Psoas muscle (tissue), 8 donors: ENCODE data around the gene APLN. TPM values are rescaled to one million over a fixed set of nuclear protein-coding genes. Genes with fewer than 3 reads are reported as not detected.

Source experiments
- ATAC-seq, 4 donors: fragments of 200-7000 bp; cut with Tn5 transposase; one replicate each; pipeline ENCODE4 v1.9.1; 2020; ENCODE audit warnings: moderate library complexity in 3 of 4, mild to moderate bottlenecking in 2 of 4
- DNase-seq, 2 donors: peaks; one replicate each; pipeline ENCODE4 v3.0.0-alpha.2; 2020
- H3K27ac ChIP-seq: fragments of 200-600 bp; one replicate; pipeline ENCODE4 v1.8.0; 2022
- H3K27me3 ChIP-seq, 3 donors: fragments of 200-600 bp in 1 of 3; one replicate each; pipeline versions ENCODE4 v1.6.1 to v1.8.0; 2013 to 2022; ENCODE audit warnings: low read length in 2 of 3, mild to moderate bottlenecking in 2 of 3, moderate library complexity in 1 of 3; ENCODE audit not compliant: insufficient read depth in 3 of 3
- H3K36me3 ChIP-seq, 2 donors: fragments of 200-600 bp in 1 of 2; one replicate each; pipeline versions ENCODE4 v1.6.1 to v1.8.0; 2013 to 2022; ENCODE audit warnings: low read depth in 1 of 2, mild to moderate bottlenecking in 1 of 2, moderate library complexity in 1 of 2; ENCODE audit not compliant: insufficient read depth in 1 of 2
- H3K4me1 ChIP-seq: fragments of 200-600 bp; one replicate; pipeline ENCODE4 v1.8.0; 2022
- H3K4me3 ChIP-seq: fragments of 200-600 bp; one replicate; pipeline ENCODE4 v1.8.0; 2022; ENCODE audit warnings: mild to moderate bottlenecking
- H3K9me3 ChIP-seq: fragments of 200-600 bp; one replicate; pipeline ENCODE4 v1.8.0; 2022
- WGBS, 3 donors: extraction: QIAGEN DNeasy Blood & Tissue Kit; methylation state at CpG; one replicate each; pipeline versions ENCODE4 v1.1.6 to v1.1.7; 2013; 5-methylcytosine and 5-hydroxymethylcytosine counted together
- intact Hi-C, 2 donors: fragments of 100-400 bp; cut with DNase I; formaldehyde crosslinking; loops; one replicate each; pipeline versions ENCODE4 v1.11.0 to v1.14.2; 2022
- polyA plus RNA-seq, 3 donors: library from polyadenylated mRNA; stranded (reverse); fragments of 200-250 nt; gene quantifications; one replicate each; pipeline ENCODE4 v1.2.3, GENCODE V29; 2013
- total RNA-seq, 4 donors: library from RNA; stranded (reverse); fragmentation: NEBNext Ultra II Directional in 2 of 4; extraction: Animal tissue kit (Norgen Biotek cat#: 25700) in 2 of 4; gene quantifications; one replicate each; pipeline versions ENCODE4 v1.2.1 to v1.2.4, GENCODE V29; 2021 to 2023
- TF ChIP-seq, protein P1 (sequence below): fragments of 200-600 bp; IDR thresholded peaks from one replicate; pipeline ENCODE4 v1.8.0; 2022; ENCODE audit warnings: antibody characterized with exemption
- donor health status: healthy with polysubstance abuse.
- donor health status: DM: no; HTN: no; CAD: no; lungs with moderate emphysema.
- donor health status: Bipolar disorder and iron deficiency.
- donor health status: healthy.
- donor health status: DM: yes; HTN: yes; CAD: no.
- donor health status: DM: no; HTN: no; CAD: no.
- donor health status: DM: no; HTN: no; CAD: no.
- donor health status: DM: yes; HTN: yes; CAD: no.

The APLN gene
- total and polyA plus RNA-seq, 7 donors, result 0.13 to 4.1 (median 0.86) TPM

DNA sequence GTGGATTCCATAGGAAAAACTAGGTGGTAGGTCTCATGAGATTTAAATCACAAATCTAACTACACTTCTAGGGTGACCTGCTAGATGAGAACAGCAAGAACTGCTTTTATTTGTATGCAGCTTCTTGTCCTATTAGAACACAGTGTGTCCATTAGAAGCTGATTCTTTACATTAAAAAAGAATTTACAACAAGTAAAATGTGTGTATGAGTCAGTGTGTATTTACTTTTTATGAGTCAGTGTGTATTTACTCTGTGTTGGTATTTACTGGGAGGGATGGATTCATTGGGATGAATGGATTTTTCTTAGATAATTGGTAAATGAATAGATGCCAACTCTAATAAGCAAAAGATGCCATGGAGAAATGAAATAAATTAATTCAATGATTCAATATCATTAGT, 43.4 kb upstream of the APLN start:
- TF ChIP-seq, protein P1, sequence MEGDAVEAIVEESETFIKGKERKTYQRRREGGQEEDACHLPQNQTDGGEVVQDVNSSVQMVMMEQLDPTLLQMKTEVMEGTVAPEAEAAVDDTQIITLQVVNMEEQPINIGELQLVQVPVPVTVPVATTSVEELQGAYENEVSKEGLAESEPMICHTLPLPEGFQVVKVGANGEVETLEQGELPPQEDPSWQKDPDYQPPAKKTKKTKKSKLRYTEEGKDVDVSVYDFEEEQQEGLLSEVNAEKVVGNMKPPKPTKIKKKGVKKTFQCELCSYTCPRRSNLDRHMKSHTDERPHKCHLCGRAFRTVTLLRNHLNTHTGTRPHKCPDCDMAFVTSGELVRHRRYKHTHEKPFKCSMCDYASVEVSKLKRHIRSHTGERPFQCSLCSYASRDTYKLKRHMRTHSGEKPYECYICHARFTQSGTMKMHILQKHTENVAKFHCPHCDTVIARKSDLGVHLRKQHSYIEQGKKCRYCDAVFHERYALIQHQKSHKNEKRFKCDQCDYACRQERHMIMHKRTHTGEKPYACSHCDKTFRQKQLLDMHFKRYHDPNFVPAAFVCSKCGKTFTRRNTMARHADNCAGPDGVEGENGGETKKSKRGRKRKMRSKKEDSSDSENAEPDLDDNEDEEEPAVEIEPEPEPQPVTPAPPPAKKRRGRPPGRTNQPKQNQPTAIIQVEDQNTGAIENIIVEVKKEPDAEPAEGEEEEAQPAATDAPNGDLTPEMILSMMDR, result no peak
- no peak for DNase-seq
- Histone ChIP-seq H3K4me1 (no peaks in the 10 kb centered on the region), H3K36me3 (no peaks in the 10 kb centered on the region), H3K4me3 (no peak overlapping the region), H3K27ac (no peak overlapping the region), H3K27me3 (no peaks in the 10 kb centered on the region), H3K9me3 (no peaks in the 10 kb centered on the region)
- intact Hi-C loops, result no loop called here
- no peak for ATAC-seq

DNA sequence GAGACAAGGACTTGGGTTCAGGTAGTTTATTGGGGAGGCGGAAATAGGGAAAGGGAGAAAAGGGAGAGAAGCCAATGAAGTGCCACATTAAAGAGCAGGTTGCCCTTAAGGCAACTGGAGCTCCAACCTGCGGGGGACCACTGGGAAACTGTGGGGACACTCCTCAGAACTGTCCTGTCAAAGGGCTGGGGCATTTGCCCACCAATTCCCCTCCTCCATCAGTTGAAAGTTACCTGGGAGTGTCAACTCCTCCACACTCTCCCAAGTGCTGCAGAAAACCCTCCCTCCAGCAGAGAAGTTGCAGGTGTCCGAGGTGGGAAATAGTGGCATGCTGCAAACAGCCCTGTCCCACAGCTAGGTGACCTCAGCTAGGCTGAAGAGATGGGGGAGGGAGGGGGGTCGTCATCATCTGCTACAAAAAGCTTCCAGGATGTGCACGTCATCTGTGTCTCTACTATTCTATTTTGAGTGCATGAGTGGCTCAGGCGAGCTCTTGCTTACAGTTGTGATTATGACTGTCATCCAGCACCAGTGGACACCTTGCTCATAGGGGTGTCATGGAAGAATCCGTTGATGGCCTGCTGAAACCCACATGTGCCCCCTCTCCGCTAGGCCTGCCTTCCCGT, 42.6 kb upstream of the APLN start:
- no peak overlapping the region for H3K4me3 ChIP-seq
- no peak overlapping the region for H3K27ac ChIP-seq
- H3K36me3 ChIP-seq, result no peaks in the 10 kb centered on the region
- intact Hi-C loops, result no loop called here
- no peaks in the 10 kb centered on the region for H3K4me1 ChIP-seq
- no peaks in the 10 kb centered on the region for H3K27me3 ChIP-seq
- TF ChIP-seq, protein P1, result no peak
- WGBS, 3 donors, result 55 to 71% (median 70%) methylated on average over 9 of the region's 9 CpGs
- ATAC-seq (peak; percentile 65 to 85 (median 84)), DNase-seq (no peak)
- H3K9me3 ChIP-seq, result no peaks in the 10 kb centered on the region

DNA sequence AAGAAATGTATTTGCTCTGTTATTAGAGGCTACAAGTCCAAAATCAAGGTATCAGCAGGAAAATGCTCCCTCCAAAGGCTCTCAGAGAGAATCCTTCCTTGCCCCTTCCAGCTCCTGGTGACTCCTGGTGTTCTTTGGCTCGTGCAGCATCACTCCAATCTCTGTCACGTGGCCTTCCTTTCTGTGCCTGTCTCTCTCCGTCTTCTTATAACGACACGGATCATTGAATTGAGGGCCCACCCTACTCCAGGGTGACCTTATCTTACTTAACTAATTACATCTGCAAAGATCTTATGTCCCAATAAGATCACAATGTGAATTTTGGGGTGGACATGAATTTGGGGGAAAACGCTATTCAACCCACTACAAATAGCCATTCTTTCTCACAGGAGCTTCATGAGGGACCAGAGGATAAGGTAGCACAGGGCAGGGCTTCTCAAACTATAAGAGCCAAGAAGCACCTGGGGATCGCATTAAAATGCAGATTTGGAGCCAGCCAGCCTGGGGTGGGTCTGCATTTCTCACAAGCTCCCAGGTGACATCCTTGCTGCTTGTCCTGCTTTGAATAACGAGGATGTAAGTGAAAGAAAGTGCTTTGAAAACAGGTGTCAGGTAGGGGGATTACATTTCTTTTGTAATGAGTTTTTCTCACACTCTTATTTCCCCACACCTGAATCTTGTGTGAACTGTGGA, 41.9 kb upstream of the APLN start:
- Histone ChIP-seq H3K4me1 (no peaks in the 10 kb centered on the region), H3K4me3 (no peak overlapping the region), H3K36me3 (no peaks in the 10 kb centered on the region), H3K9me3 (no peaks in the 10 kb centered on the region), H3K27me3 (no peaks in the 10 kb centered on the region), H3K27ac (no peak overlapping the region)
- ATAC-seq (no peak), DNase-seq (no peak)
- TF ChIP-seq, protein P1, result no peak
- intact Hi-C loops, result no loop called here
- 76 to 93% (median 92%) methylated on average over 8 of the region's 8 CpGs for WGBS, 3 donors

- 77 to 90% (median 88%) methylated on average over 8 of the region's 8 CpGs for WGBS, 3 donors
- Histone ChIP-seq H3K4me1 (no peaks in the 10 kb centered on the region), H3K27ac (no peak overlapping the region), H3K27me3 (no peaks in the 10 kb centered on the region), H3K36me3 (no peaks in the 10 kb centered on the region), H3K4me3 (no peak overlapping the region), H3K9me3 (no peaks in the 10 kb centered on the region)
- intact Hi-C loops, result no loop called here
- ATAC-seq (no peak), DNase-seq (no peak)
- TF ChIP-seq, protein P1, result no peak
Observed at GRCh38 chrX:129695937-129696336, 41.2 kb upstream of the APLN start.
